Bronchial epithelial cell (primary cell): Measurements from ENCODE around the gene TMEFF2. TPM values are rescaled to one million over a fixed set of nuclear protein-coding genes. Genes with fewer than 3 reads are reported as not detected.

Experiments used
- DNase-seq: peaks from one replicate; pipeline ENCODE4 v3.0.0-alpha.2; 2010; ENCODE audit warnings: low read depth
- FAIRE-seq: peaks from 2 replicates; lab custom pipeline; 2011; peaks lifted over from hg19 to GRCh38; lab: Jason Lieb, UNC
- H3K27me3 ChIP-seq: 2 replicates; pipeline ENCODE4 v1.5.1; 2011; ENCODE audit warnings: low read length; ENCODE audit not compliant: control insufficient read depth, insufficient read depth
- H3K36me3 ChIP-seq: 2 replicates; pipeline ENCODE4 v1.5.1; 2011; ENCODE audit warnings: low read length; ENCODE audit not compliant: control insufficient read depth, insufficient read depth
- H3K4me3 ChIP-seq: 2 replicates; pipeline ENCODE4 v1.5.1; 2011; ENCODE audit warnings: mild to moderate bottlenecking, low read depth, low read length, control low read depth
- total RNA-seq: library from RNA; depleted of rRNA; stranded (reverse); fragments of >200 nt; gene quantifications from 2 replicates; pipeline ENCODE4 v1.2.1, GENCODE V29; 2014
- TF ChIP-seq, protein P1 (sequence below): IDR thresholded peaks from 2 replicates; pipeline ENCODE4 v1.5.1; 2011; ENCODE audit warnings: mild to moderate bottlenecking, moderate library complexity, low read length, control low read depth, inconsistent platforms; ENCODE audit not compliant: insufficient read depth, severe bottlenecking

TMEFF2 gene
- total RNA-seq, 1 donor from 2014 or later = not detected

DNA sequence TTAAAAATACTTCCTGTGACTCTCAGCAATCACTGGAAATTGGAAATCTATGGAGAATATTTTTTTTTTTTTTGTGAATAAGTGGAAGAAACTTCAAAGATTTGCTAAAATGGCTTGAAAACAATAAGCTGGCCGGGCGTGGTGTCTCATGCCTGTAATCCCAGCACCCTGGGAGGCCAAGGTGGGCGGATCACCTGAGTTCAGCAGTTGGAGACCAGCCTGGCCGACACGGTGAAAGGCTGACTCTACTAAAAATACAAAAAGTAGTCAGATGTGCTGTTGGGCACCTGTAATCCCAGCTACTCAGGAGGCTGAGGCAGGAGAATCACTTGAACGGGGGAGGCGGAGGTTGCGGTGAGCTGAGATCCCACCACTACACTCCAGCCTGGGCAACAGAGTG is 192.3 kb downstream of the TMEFF2 start:
- no peak overlapping the region for H3K4me3 ChIP-seq
- TF ChIP-seq, protein P1, sequence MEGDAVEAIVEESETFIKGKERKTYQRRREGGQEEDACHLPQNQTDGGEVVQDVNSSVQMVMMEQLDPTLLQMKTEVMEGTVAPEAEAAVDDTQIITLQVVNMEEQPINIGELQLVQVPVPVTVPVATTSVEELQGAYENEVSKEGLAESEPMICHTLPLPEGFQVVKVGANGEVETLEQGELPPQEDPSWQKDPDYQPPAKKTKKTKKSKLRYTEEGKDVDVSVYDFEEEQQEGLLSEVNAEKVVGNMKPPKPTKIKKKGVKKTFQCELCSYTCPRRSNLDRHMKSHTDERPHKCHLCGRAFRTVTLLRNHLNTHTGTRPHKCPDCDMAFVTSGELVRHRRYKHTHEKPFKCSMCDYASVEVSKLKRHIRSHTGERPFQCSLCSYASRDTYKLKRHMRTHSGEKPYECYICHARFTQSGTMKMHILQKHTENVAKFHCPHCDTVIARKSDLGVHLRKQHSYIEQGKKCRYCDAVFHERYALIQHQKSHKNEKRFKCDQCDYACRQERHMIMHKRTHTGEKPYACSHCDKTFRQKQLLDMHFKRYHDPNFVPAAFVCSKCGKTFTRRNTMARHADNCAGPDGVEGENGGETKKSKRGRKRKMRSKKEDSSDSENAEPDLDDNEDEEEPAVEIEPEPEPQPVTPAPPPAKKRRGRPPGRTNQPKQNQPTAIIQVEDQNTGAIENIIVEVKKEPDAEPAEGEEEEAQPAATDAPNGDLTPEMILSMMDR = no peak
- FAIRE-seq (no peak), DNase-seq (no peak)
- H3K36me3 ChIP-seq = no peaks in the 10 kb centered on the region
- no peaks in the 10 kb centered on the region for H3K27me3 ChIP-seq

DNA sequence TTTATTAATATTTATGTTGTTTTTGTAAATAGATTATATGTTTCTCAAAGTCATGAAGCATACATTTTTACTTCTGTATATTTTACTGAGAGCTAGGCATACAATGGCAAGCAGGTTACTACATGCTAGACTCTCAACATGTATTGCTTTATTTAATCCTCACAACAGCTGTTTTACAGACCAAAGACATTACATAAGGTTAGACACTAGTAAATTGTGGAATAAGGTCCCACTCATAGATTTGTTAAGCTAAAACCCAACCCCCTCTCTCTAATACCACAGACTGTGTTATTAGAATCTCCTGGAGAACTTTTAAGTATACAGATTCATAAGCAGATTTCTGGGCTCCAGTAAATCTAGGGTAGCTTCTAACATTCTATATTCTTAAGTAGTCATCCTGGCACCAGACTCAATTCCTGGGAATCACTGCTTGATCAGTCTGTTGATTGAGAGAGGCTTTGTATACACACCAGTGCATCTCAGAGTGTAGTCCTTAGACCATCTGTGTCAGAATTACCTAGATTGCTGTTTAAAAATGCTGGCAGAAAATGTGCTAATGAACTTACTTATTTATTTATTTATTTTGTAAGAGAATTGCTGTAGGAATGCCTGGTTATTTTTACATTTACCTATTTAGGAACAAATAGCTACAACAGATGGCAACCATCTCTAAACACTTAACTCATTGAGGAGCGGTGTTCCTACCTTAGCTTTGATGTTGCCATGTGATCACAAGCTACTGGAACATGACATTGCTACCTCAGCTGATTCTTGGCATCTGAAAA is 194.3 kb downstream of the TMEFF2 start:
- DNase-seq (peak; percentile 37), FAIRE-seq (no peak)
- Histone ChIP-seq H3K4me3 (no peak overlapping the region), H3K27me3 (no peaks in the 10 kb centered on the region), H3K36me3 (no peaks in the 10 kb centered on the region)
- TF ChIP-seq, protein P1 = no peak

DNA sequence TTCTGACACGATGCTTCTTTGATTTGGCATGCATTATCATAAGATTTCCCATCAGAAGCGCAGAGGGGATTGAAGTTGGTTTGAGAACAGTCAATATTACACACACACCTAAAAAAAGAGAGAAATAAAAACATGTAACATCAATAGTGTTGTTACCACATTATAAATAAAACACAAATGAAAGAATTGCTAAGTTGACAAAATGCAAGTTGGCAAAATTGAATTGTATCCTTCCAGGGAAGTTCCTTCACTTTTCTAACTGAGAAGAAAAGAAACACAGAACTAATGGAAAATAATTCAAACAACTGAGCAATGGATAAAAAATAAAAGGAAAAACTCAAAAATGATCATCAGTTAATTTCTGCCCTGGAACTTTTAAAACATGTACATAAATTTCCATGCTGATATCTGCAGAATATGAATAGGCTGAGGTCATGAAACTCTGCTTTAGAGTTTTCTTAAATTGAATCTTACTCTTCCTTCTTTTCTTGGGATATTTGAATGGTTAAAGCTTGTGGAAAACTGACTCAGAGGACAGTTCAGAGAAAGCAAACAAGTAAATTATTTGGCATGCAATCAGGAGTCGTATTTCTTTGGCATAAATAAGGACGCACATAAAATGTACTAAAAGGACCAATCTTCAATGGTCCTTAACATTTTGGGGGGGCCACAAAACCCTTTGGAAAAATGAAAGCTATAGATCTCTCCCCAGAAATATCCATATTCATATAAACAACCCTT is 195.5 kb downstream of the TMEFF2 start:
- FAIRE-seq (no peak), DNase-seq (peak; percentile 20)
- Histone ChIP-seq H3K36me3 (no peaks in the 10 kb centered on the region), H3K4me3 (no peak overlapping the region), H3K27me3 (no peaks in the 10 kb centered on the region)
- TF ChIP-seq, protein P1 = no peak

DNA sequence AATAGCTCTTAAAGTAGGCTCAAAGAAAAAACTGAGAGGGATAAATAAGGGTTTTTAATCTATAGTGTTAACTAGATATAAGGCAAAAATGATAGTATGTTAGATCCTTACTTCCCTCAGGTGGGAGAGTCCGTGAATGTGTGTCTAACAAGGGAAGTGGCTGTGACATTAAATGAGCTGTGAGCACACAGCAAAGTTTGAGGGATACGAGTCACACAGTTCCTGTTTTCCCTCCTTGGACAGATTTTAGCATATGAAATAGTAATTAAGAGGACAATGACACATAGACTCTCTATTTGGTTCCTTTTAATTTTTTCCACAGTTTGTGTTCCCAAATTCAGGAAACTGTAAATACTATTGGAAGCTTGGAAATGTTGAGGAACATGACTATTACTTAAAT is 199.4 kb downstream of the TMEFF2 start:
- Histone ChIP-seq H3K27me3 (no peaks in the 10 kb centered on the region), H3K36me3 (no peaks in the 10 kb centered on the region), H3K4me3 (no peak overlapping the region)
- TF ChIP-seq, protein P1 = no peak
- peak; percentile 33 for DNase-seq
- no peak for FAIRE-seq

DNA sequence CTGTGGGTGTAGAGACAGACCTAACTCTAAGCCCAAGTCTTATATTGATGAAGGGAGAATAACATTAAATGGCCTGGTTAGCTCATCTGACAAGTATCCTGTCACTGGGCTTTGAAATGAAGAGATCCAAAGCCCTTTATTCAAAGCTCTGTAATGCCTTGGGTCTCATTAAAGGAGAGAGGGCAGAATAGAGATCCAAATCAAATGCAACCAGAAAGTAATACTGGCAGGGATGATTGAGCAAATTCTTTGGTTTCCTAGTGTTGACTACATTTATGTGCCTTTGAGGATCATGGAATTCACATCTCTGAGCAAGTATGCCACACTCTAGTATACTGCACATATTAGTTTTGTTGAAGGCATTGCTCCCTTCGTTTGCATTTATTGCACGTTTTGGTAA is 200.0 kb downstream of the TMEFF2 start:
- Histone ChIP-seq H3K27me3 (no peaks in the 10 kb centered on the region), H3K36me3 (no peaks in the 10 kb centered on the region), H3K4me3 (no peak overlapping the region)
- FAIRE-seq = no peak
- no peak for DNase-seq
- TF ChIP-seq, protein P1 = no peak
